HepG2 (cell line): ENCODE data around the gene ELP1. TPM values are rescaled to one million over a fixed set of nuclear protein-coding genes. Genes with fewer than 3 reads are reported as not detected.

Experiments
- ARID2 ChIP-seq: sonication (generic); formaldehyde crosslinking; IDR thresholded peaks from 2 replicates; pipeline ENCODE4 v1.8.1; 2022; ENCODE audit warnings: mild to moderate bottlenecking, missing genetic modification reagents, borderline replicate concordance
- ATAD3A ChIP-seq: sonication (generic); formaldehyde crosslinking; IDR thresholded peaks from 2 replicates; pipeline ENCODE4 v1.4.0; 2020; ENCODE audit warnings: missing genetic modification reagents
- BRD4 ChIP-seq: sonication (generic); formaldehyde crosslinking; IDR thresholded peaks from 2 replicates; pipeline ENCODE4 v1.4.0; 2020; ENCODE audit warnings: missing genetic modification reagents
- CENPT ChIP-seq: sonication (generic); formaldehyde crosslinking; IDR thresholded peaks from 2 replicates; pipeline ENCODE4 v1.8.0; 2022; ENCODE audit warnings: low read depth, mild to moderate bottlenecking, moderate library complexity, missing genetic modification reagents
- EEA1 ChIP-seq: sonication (generic); formaldehyde crosslinking; IDR thresholded peaks from 2 replicates; pipeline ENCODE4 v1.5.1; 2020; ENCODE audit warnings: mild to moderate bottlenecking, missing genetic modification reagents, borderline replicate concordance
- HNF4A ChIP-seq: sonication (generic); formaldehyde crosslinking; IDR thresholded peaks from 2 replicates; pipeline ENCODE4 v1.4.0; 2020; ENCODE audit warnings: missing genetic modification reagents
- IRF2 ChIP-seq: IDR thresholded peaks from 2 replicates; pipeline ENCODE4 v1.6.1; 2018; ENCODE audit warnings: missing genetic modification reagents, missing compliant biosample characterization
- ISL2 ChIP-seq: sonication (generic); formaldehyde crosslinking; IDR thresholded peaks from 2 replicates; pipeline ENCODE4 v1.5.0; 2020; ENCODE audit warnings: missing genetic modification reagents
- MATR3 ChIP-seq: sonication (generic); formaldehyde crosslinking; IDR thresholded peaks from 2 replicates; pipeline ENCODE4 v1.4.0; 2020; ENCODE audit warnings: missing genetic modification reagents
- MBD4 ChIP-seq: IDR thresholded peaks from 2 replicates; pipeline ENCODE4 v1.6.1; 2012; ENCODE audit warnings: low read length, inconsistent platforms, borderline replicate concordance
- MED1 ChIP-seq: sonication (generic); formaldehyde crosslinking; IDR thresholded peaks from 2 replicates; pipeline ENCODE4 v1.4.0; 2020; ENCODE audit warnings: missing genetic modification reagents
- MED13 ChIP-seq: sonication (generic); formaldehyde crosslinking; IDR thresholded peaks from 2 replicates; pipeline ENCODE4 v1.5.0; 2020; ENCODE audit warnings: missing genetic modification reagents
- NCOA5 ChIP-seq: sonication (generic); formaldehyde crosslinking; IDR thresholded peaks from 2 replicates; pipeline ENCODE4 v1.4.0; 2020; ENCODE audit warnings: missing genetic modification reagents
- RARA ChIP-seq: IDR thresholded peaks from 2 replicates; pipeline ENCODE4 v1.6.1; 2016; ENCODE audit warnings: missing genetic modification reagents, missing compliant biosample characterization
- SIN3B ChIP-seq: fragments of 150-350 bp; IDR thresholded peaks from 2 replicates; pipeline ENCODE4 v1.6.1; 2014; ENCODE audit warnings: low read length
- XRCC5 ChIP-seq: fragments of 200-400 bp; formaldehyde crosslinking; optimal IDR thresholded peaks from 2 replicates; pipeline ENCODE3; 2017; ENCODE audit warnings: mild to moderate bottlenecking, low read length
- ZBTB38 ChIP-seq: sonication (generic); formaldehyde crosslinking; IDR thresholded peaks from 2 replicates; pipeline ENCODE4 v1.5.1; 2020; ENCODE audit warnings: mild to moderate bottlenecking, missing genetic modification reagents
- ZFAT ChIP-seq: sonication (generic); formaldehyde crosslinking; conservative IDR thresholded peaks from 2 replicates; pipeline ENCODE4 v1.8.1; 2023; ENCODE audit warnings: missing genetic modification reagents, inconsistent platforms
- ZKSCAN5 ChIP-seq: sonication (generic); formaldehyde crosslinking; IDR thresholded peaks from 2 replicates; pipeline ENCODE4 v1.5.1; 2020; ENCODE audit warnings: mild to moderate bottlenecking, missing genetic modification reagents
- ZNF619 ChIP-seq: sonication (generic); formaldehyde crosslinking; IDR thresholded peaks from 2 replicates; pipeline ENCODE4 v1.4.0; 2020; ENCODE audit warnings: mild to moderate bottlenecking, missing genetic modification reagents
- polyA plus RNA-seq, 8 experiments: library from polyadenylated mRNA; depleted of rRNA in 3 of 8; stranded (reverse) in 7 of 8; unstranded in 1 of 8; fragments of >200 nt; fragmentation: Illumina TruSeq in 4 of 8; extraction: Trizol in 4 of 8; gene quantifications; 2 replicates each; pipeline versions ENCODE4 v1.2.1 to v1.2.3, GENCODE V29; 2011 to 2016; ENCODE audit warnings: low read depth in 4 of 8, missing spikeins in 1 of 8, mixed read lengths in 1 of 8; ENCODE audit not compliant: insufficient read depth in 1 of 8
- total RNA-seq, 5 experiments: library from RNA; depleted of rRNA; stranded (reverse); fragments of >200 nt; fragmentation: Illumina TruSeq; extraction: Trizol; gene quantifications; 2 replicates each; pipeline ENCODE4 v1.2.3, GENCODE V29; 2016; ENCODE audit warnings: low read depth in 1 of 5
- TF ChIP-seq, protein P1 (sequence below): sonication (generic); formaldehyde crosslinking; IDR thresholded peaks from 2 replicates; pipeline ENCODE4 v1.8.1; 2022; ENCODE audit warnings: low read depth, mild to moderate bottlenecking, missing genetic modification reagents
- TF ChIP-seq, protein P2 (sequence below): IDR thresholded peaks from 2 replicates; pipeline ENCODE4 v1.6.1; 2016; ENCODE audit warnings: low read depth, borderline replicate concordance
- TF ChIP-seq, protein P3 (sequence below): sonication (generic); formaldehyde crosslinking; IDR thresholded peaks from 2 replicates; pipeline ENCODE4 v1.5.0; 2020; ENCODE audit warnings: missing genetic modification reagents
- TF ChIP-seq, protein P4 (sequence below): sonication (generic); formaldehyde crosslinking; IDR thresholded peaks from 2 replicates; pipeline ENCODE4 v1.4.0; 2020; ENCODE audit warnings: missing genetic modification reagents, mild to moderate bottlenecking, borderline replicate concordance
- TF ChIP-seq, protein P5 (sequence below): sonication (generic); formaldehyde crosslinking; conservative IDR thresholded peaks from 2 replicates; pipeline ENCODE4 v1.5.0; 2020; ENCODE audit warnings: missing genetic modification reagents
- TF ChIP-seq, protein P6 (sequence below): IDR thresholded peaks from 2 replicates; pipeline ENCODE4 v1.6.1; 2016

ELP1 gene
- total and polyA plus RNA-seq, 2 of the 13 experiments (the other 11 are each of a cell fraction or from before 2014, with no cell fraction given): 157 to 275 TPM

DNA sequence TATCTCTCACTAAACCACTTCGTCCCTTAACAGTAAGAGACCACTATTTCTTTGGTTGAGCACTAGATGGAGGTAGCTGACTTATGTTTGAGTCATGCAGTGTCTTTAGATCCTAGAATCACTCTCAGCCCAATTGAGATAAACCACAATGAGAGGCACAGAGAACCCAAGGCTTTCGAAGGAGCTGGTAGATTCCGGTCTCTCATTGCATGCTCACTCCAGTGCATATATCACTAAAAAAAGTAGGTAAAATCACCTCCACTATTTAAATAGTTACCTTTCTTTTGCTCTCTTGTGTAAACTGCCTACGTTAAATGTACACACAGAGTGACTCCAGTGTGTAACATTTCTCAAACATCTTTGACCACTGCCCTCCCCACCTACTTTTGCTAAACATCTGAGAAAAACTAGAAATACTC is 44.3 kb downstream of the ELP1 start (continued):
- TF ChIP-seq, protein P1, sequence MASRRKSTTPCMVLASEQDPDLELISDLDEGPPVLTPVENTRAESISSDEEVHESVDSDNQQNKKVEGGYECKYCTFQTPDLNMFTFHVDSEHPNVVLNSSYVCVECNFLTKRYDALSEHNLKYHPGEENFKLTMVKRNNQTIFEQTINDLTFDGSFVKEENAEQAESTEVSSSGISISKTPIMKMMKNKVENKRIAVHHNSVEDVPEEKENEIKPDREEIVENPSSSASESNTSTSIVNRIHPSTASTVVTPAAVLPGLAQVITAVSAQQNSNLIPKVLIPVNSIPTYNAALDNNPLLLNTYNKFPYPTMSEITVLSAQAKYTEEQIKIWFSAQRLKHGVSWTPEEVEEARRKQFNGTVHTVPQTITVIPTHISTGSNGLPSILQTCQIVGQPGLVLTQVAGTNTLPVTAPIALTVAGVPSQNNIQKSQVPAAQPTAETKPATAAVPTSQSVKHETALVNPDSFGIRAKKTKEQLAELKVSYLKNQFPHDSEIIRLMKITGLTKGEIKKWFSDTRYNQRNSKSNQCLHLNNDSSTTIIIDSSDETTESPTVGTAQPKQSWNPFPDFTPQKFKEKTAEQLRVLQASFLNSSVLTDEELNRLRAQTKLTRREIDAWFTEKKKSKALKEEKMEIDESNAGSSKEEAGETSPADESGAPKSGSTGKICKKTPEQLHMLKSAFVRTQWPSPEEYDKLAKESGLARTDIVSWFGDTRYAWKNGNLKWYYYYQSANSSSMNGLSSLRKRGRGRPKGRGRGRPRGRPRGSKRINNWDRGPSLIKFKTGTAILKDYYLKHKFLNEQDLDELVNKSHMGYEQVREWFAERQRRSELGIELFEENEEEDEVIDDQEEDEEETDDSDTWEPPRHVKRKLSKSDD (CRISPR knock-in tag): no peak
- TF ChIP-seq ZNF619 (CRISPR knock-in tag) (no peak), SIN3B (no peak), BRD4 (CRISPR knock-in tag) (0 out of 2 replicates have a peak, but pooled peaks have one; percentile 14), ATAD3A (CRISPR knock-in tag) (no peak), ARID2 (CRISPR knock-in tag) (no peak), MED1 (CRISPR knock-in tag) (peak; percentile 73), ISL2 (CRISPR knock-in tag) (peak; percentile 93), NCOA5 (CRISPR knock-in tag) (no peak), EEA1 (CRISPR knock-in tag) (no peak), ZKSCAN5 (CRISPR knock-in tag) (peak; percentile 90), RARA (peak; percentile 76), XRCC5 (no peak), ZBTB38 (CRISPR knock-in tag) (no peak), CENPT (no peak), MBD4 (no peak), MED13 (CRISPR knock-in tag) (peak; percentile 76; the same call in 1 of the 2 replicates), HNF4A (CRISPR knock-in tag) (peak; percentile 28; the same call in 1 of the 2 replicates), IRF2 (CRISPR knock-in tag) (0 out of 2 replicates have a peak, but pooled peaks have one; percentile 11), ZFAT (CRISPR knock-in tag) (no peak), MATR3 (CRISPR knock-in tag) (no peak)
- TF ChIP-seq, protein P2, sequence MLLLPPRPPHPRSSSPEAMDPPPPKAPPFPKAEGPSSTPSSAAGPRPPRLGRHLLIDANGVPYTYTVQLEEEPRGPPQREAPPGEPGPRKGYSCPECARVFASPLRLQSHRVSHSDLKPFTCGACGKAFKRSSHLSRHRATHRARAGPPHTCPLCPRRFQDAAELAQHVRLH: no peak
- TF ChIP-seq, protein P3, sequence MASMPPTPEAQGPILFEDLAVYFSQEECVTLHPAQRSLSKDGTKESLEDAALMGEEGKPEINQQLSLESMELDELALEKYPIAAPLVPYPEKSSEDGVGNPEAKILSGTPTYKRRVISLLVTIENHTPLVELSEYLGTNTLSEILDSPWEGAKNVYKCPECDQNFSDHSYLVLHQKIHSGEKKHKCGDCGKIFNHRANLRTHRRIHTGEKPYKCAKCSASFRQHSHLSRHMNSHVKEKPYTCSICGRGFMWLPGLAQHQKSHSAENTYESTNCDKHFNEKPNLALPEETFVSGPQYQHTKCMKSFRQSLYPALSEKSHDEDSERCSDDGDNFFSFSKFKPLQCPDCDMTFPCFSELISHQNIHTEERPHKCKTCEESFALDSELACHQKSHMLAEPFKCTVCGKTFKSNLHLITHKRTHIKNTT (CRISPR knock-in tag): no peak
- TF ChIP-seq, protein P4, sequence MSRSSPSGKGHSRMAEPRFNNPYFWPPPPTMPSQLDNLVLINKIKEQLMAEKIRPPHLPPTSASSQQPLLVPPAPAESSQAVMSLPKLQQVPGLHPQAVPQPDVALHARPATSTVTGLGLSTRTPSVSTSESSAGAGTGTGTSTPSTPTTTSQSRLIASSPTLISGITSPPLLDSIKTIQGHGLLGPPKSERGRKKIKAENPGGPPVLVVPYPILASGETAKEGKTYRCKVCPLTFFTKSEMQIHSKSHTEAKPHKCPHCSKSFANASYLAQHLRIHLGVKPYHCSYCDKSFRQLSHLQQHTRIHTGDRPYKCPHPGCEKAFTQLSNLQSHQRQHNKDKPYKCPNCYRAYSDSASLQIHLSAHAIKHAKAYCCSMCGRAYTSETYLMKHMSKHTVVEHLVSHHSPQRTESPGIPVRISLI (CRISPR knock-in tag): peak; percentile 84
- TF ChIP-seq, protein P5, sequence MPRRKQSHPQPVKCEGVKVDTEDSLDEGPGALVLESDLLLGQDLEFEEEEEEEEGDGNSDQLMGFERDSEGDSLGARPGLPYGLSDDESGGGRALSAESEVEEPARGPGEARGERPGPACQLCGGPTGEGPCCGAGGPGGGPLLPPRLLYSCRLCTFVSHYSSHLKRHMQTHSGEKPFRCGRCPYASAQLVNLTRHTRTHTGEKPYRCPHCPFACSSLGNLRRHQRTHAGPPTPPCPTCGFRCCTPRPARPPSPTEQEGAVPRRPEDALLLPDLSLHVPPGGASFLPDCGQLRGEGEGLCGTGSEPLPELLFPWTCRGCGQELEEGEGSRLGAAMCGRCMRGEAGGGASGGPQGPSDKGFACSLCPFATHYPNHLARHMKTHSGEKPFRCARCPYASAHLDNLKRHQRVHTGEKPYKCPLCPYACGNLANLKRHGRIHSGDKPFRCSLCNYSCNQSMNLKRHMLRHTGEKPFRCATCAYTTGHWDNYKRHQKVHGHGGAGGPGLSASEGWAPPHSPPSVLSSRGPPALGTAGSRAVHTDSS (CRISPR knock-in tag): no peak
- TF ChIP-seq, protein P6, sequence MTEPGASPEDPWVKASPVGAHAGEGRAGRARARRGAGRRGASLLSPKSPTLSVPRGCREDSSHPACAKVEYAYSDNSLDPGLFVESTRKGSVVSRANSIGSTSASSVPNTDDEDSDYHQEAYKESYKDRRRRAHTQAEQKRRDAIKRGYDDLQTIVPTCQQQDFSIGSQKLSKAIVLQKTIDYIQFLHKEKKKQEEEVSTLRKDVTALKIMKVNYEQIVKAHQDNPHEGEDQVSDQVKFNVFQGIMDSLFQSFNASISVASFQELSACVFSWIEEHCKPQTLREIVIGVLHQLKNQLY (CRISPR knock-in tag): 0 out of 2 replicates have a peak, but pooled peaks have one; percentile 8
